ENCODE results near the gene HTN3. TPM values are rescaled to one million over a fixed set of nuclear protein-coding genes. Genes with fewer than 3 reads are reported as not detected.

Gene HTN3
- total and polyA plus RNA-seq, 9 of the 15 experiments (the other 6 are each of a cell fraction or from before 2014, with no cell fraction given): not detected

GRCh38 chr4:70062000-70062399 is 33.7 kb downstream of the HTN3 start:
- H3K36me3 ChIP-seq (ENCODE audit: control insufficient read depth, insufficient read depth, low read length): no peaks in the 10 kb centered on the region
- H3K4me2 ChIP-seq (ENCODE audit: insufficient read depth, low read length): no peak overlapping the region
- no peak overlapping the region for H3K4me3 ChIP-seq
- 0% methylated on average over 1 of the region's 1 CpG for WGBS (ENCODE audit: insufficient coverage, low coverage, missing lambda C conversion rate)
- BruUV-seq (replicated peaks): no TSS peak
- DNase-seq (ENCODE audit: extremely low read depth in 1 of 4, low spot score in 3 of 4): no peak
- intact Hi-C loops (cut with micrococcal nuclease) (no loop called here), in situ Hi-C loops (cut with MboI) (no loop called here)
- no peak overlapping the region for H3K9ac ChIP-seq (ENCODE audit: insufficient read depth in 1 of 2, low read depth in 2 of 2, low read length in 2 of 2)
- H3K9me1 ChIP-seq (ENCODE audit: control insufficient read depth, insufficient read depth, low read length): no peaks in the 10 kb centered on the region
- ATAC-seq: no peak
- no peak overlapping the region for H3K27ac ChIP-seq (ENCODE audit: extremely low read depth, low read depth, low read length)
- TF ChIP-seq PTBP1 (IDR thresholded peaks at IDR 0.05; ENCODE audit: low read depth, low read length) (no peak), TAF15 (IDR thresholded peaks at IDR 0.05; ENCODE audit: low read depth, low read length) (no peak), EGR1 (conservative IDR thresholded peaks at IDR 0.05) (no peak), ZNF75A (CRISPR knock-in tag; IDR thresholded peaks at IDR 0.05) (no peak), SETDB1 (IDR thresholded peaks at IDR 0.05; ENCODE audit: low read length) (no peak), MYBL2 (IDR thresholded peaks at IDR 0.05; ENCODE audit: low read depth) (no peak), MYBL2 (CRISPR knock-in tag; IDR thresholded peaks at IDR 0.05; ENCODE audit: borderline replicate concordance) (no peak), MTA1 (IDR thresholded peaks at IDR 0.05; ENCODE audit: borderline replicate concordance) (no peak), CBX2 (IDR thresholded peaks at IDR 0.05; ENCODE audit: insufficient read depth, low read length, poor library complexity, severe bottlenecking) (no peak), KDM4B (IDR thresholded peaks at IDR 0.05; ENCODE audit: borderline replicate concordance in 2 of 2, low read depth in 1 of 2) (no peak), KHSRP (IDR thresholded peaks at IDR 0.05) (no peak)
- TF ChIP-seq, protein P1, sequence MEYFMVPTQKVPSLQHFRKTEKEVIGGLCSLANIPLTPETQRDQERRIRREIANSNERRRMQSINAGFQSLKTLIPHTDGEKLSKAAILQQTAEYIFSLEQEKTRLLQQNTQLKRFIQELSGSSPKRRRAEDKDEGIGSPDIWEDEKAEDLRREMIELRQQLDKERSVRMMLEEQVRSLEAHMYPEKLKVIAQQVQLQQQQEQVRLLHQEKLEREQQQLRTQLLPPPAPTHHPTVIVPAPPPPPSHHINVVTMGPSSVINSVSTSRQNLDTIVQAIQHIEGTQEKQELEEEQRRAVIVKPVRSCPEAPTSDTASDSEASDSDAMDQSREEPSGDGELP (CRISPR knock-in tag; IDR thresholded peaks at IDR 0.05; ENCODE audit: borderline replicate concordance): no peak
- TF ChIP-seq, protein P2, sequence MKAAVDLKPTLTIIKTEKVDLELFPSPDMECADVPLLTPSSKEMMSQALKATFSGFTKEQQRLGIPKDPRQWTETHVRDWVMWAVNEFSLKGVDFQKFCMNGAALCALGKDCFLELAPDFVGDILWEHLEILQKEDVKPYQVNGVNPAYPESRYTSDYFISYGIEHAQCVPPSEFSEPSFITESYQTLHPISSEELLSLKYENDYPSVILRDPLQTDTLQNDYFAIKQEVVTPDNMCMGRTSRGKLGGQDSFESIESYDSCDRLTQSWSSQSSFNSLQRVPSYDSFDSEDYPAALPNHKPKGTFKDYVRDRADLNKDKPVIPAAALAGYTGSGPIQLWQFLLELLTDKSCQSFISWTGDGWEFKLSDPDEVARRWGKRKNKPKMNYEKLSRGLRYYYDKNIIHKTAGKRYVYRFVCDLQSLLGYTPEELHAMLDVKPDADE (conservative IDR thresholded peaks at IDR 0.05; ENCODE audit: control insufficient read depth, low read depth, low read length): no peak
- TF ChIP-seq, protein P3, sequence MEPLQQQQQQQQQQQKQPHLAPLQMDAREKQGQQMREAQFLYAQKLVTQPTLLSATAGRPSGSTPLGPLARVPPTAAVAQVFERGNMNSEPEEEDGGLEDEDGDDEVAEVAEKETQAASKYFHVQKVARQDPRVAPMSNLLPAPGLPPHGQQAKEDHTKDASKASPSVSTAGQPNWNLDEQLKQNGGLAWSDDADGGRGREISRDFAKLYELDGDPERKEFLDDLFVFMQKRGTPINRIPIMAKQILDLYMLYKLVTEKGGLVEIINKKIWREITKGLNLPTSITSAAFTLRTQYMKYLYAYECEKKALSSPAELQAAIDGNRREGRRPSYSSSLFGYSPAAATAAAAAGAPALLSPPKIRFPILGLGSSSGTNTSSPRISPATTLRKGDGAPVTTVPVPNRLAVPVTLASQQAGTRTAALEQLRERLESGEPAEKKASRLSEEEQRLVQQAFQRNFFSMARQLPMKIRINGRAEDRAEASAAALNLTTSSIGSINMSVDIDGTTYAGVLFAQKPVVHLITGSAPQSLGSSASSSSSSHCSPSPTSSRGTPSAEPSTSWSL (CRISPR knock-in tag; IDR thresholded peaks at IDR 0.05; ENCODE audit: borderline replicate concordance): no peak
- no peaks in the 10 kb centered on the region for H4K20me1 ChIP-seq (replicated peaks; ENCODE audit: control insufficient read depth, insufficient read depth, low read length)
- no peak overlapping the region for H2AFZ ChIP-seq (ENCODE audit: low read depth, low read length)
- CTCF ChIA-PET (ENCODE audit: low intra/inter-chr PET ratio): no interaction called here
- no peaks in the 10 kb centered on the region for H3K27me3 ChIP-seq (ENCODE audit: control insufficient read depth in 2 of 2, insufficient read depth in 2 of 2, low read length in 2 of 2)
- H3K79me2 ChIP-seq (ENCODE audit: control insufficient read depth, insufficient read depth, low read length): no peaks in the 10 kb centered on the region
- FAIRE-seq: no peak
- POLR2A ChIA-PET: interaction anchor here (0.6 kb wide), 1 partner anchor 459 kb away, joined by 3 read pairs; no protein-coding TSS in a partner anchor
- H3K9me3 ChIP-seq (replicated peaks; ENCODE audit: control insufficient read depth, insufficient read depth, low read depth, low read length): no peaks in the 10 kb centered on the region; the same call in 1 of the 2 replicates
- H3K4me1 ChIP-seq (replicated peaks in 1 of 2; ENCODE audit: control insufficient read depth in 2 of 2, insufficient read depth in 2 of 2, low read length in 2 of 2): no peaks in the 10 kb centered on the region
